ENCODE results near the gene PPARG. TPM values are rescaled to one million over a fixed set of nuclear protein-coding genes. Genes with fewer than 3 reads are reported as not detected.
A peak's percentile ranks its signal among the peaks of the same experiment; 100 is the strongest.

Gene PPARG
- total RNA-seq, 1 donor, result 4.7 TPM

GRCh38 chr3:12394569-12395271 lies 105.8 kb downstream of the PPARG start:
- no peak overlapping the region for H3K4me3 ChIP-seq (ENCODE audit: low read depth, low read length)
- peak; percentile 78 for DNase-seq (ENCODE audit: low read depth)
- no peak for TF ChIP-seq CTCF (IDR thresholded peaks at IDR 0.05; ENCODE audit: insufficient read depth, low read depth, low read length)

GRCh38 chr3:12395349-12396012 lies 106.6 kb downstream of the PPARG start:
- no peak for DNase-seq (ENCODE audit: low read depth)
- no peak overlapping the region for H3K4me3 ChIP-seq (ENCODE audit: low read depth, low read length)
- no peak for TF ChIP-seq CTCF (IDR thresholded peaks at IDR 0.05; ENCODE audit: insufficient read depth, low read depth, low read length)

GRCh38 chr3:12396471-12396870 lies 107.6 kb downstream of the PPARG start:
- TF ChIP-seq CTCF (IDR thresholded peaks at IDR 0.05; ENCODE audit: insufficient read depth, low read depth, low read length), result no peak
- DNase-seq (ENCODE audit: low read depth), result no peak
- no peak overlapping the region for H3K4me3 ChIP-seq (ENCODE audit: low read depth, low read length)

- DNase-seq (ENCODE audit: low read depth), result no peak
- TF ChIP-seq CTCF (IDR thresholded peaks at IDR 0.05; ENCODE audit: insufficient read depth, low read depth, low read length), result no peak
- no peak overlapping the region for H3K4me3 ChIP-seq (ENCODE audit: low read depth, low read length)
Observed at GRCh38 chr3:12399226-12399625, 110.4 kb downstream of the PPARG start.

- TF ChIP-seq CTCF (IDR thresholded peaks at IDR 0.05; ENCODE audit: insufficient read depth, low read depth, low read length), result no peak
- DNase-seq (ENCODE audit: low read depth), result peak; percentile 69
- no peak overlapping the region for H3K4me3 ChIP-seq (ENCODE audit: low read depth, low read length)
Observed at GRCh38 chr3:12400616-12401194, 111.8 kb downstream of the PPARG start.

- no peak for TF ChIP-seq CTCF (IDR thresholded peaks at IDR 0.05; ENCODE audit: insufficient read depth, low read depth, low read length)
- no peak overlapping the region for H3K4me3 ChIP-seq (ENCODE audit: low read depth, low read length)
- DNase-seq (ENCODE audit: low read depth), result no peak
Observed at GRCh38 chr3:12401208-12401607, 112.3 kb downstream of the PPARG start.

Data from fibroblast of villous mesenchyme (primary cell).